Muscle of back (tissue), 11 donors: ENCODE measurements around the gene TLCD3A. TPM values are rescaled to one million over a fixed set of nuclear protein-coding genes. Genes with fewer than 3 reads are reported as not detected.
A peak's percentile ranks its signal among the peaks of the same experiment; 100 is the strongest.
"Not testable (repeated sequence)": the region's sequence is repeated elsewhere in the genome, so short reads cannot be mapped to it uniquely, and the experiment has no call there.

Experiments used
- DNase-seq, 3 donors: peaks; one replicate each; pipeline versions ENCODE4 v3.0.0 to v3.0.0-alpha.2; 2013
- polyA plus RNA-seq, 10 donors: library from polyadenylated mRNA; unstranded; fragments of 120-200 nt; gene quantifications; one replicate each; pipeline ENCODE4 v1.2.1, GENCODE V29; 2013; ENCODE audit not compliant: insufficient read length in 10 of 10

The TLCD3A gene
- polyA plus RNA-seq, 10 donors: 14.1 to 29.3 (median 17.7) TPM

- DNase-seq: no peak
These were observed 13.8 kb downstream of the TLCD3A start for GRCh38 chr17:746181-746580.

- DNase-seq: no peak
These were observed 14.6 kb downstream of the TLCD3A start for GRCh38 chr17:746783-747629.

GRCh38 chr17:748604-749003 lies 16.2 kb downstream of the TLCD3A start:
- not testable (repeated sequence) for DNase-seq

GRCh38 chr17:749359-749758 lies 17.0 kb downstream of the TLCD3A start:
- not testable (repeated sequence) for DNase-seq

GRCh38 chr17:750431-751037 lies 18.1 kb downstream of the TLCD3A start:
- no peak for DNase-seq

- DNase-seq: peak in 1 of 3 donors; percentile 21
These were observed 19.0 kb downstream of the TLCD3A start for GRCh38 chr17:751269-752001.

DNA sequence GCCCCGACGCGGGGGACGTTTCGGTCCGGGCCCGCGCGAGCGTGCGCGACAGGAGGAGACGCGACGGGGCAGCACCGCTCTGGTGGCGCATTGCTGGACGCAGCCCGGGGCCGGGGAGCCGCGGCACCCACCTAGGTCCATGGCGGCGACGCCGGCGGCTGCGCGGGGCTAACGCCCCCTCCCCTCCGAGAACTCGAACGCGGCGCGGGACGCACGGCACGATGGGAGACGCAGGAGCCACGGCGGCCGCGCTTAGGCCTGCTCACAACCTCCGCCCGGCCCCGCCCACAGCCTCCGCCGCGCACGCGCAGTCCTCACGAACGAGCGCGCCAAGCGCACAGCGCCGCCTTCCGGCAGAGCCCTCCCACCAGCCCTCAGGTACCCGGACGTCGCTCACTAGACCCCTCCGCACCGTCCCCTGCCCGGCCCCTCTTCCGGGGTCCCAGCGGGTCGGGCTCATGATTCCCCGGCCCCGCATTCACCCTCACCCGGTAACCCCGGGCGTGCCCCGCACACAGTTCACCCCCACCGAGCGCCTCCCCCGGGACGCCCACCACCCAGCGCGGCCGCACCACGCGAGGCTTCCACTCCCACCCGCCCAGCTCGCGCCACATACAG lies 19.7 kb downstream of the TLCD3A start, which contains the start of gene GEMIN4:
Gene GEMIN4, minus strand, starts transcription at position 263 of the 618 bp plus-strand sequence. Its CDS starts 122 bp downstream, at position 141.
- DNase-seq: peak; percentile 88 to 97 (median 96)

DNA sequence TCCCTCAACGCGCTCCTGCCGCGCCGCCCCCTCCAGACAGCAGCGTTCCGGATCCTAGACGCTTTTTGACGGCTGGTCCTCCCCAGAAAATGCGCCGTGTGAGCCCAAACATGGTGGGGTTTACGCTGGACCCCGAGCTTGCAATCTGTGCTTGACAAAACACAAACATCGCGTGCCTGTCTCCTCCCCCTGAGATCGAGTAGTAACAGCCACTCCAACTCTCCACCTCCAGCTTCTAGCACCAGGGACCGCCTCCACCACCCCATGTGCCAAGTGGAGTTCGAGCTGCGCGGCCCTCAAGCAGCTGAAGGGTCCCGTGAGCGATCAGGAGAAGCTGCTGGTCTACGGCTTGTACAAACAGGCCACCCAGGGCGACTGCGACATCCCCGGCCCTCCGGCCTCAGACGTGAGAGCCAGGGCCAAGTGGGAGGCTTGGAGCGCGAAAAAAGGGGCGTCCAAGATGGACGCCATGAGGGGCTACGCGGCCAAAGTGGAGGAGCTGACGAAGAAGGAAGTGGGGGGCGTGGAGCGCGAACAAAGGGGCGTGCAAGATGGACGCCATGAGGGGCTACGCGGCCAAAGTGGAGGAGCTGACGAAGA lies 20.3 kb downstream of the TLCD3A start:
- peak; percentile 70 to 90 (median 76) for DNase-seq

DNA sequence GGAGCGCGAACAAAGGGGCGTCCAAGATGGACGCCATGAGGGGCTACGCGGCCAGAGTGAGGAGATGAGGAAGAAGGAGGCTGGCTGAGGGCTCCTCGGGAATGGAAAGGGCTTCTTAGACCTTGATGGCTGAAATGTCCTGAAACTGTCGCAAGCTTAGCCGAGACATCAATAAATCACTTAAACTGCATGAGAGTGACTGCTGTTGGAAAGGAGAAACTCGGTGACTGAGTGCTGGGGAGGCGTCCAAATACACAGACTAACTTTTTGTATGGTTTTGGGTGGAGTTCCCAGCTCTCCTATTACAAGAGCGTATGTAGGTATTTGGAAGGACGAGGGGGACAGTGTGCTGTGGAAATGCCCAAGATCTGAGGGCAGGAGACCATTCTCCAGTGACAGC lies 21.0 kb downstream of the TLCD3A start:
- DNase-seq: peak in 1 of 3 donors; percentile 31

DNA sequence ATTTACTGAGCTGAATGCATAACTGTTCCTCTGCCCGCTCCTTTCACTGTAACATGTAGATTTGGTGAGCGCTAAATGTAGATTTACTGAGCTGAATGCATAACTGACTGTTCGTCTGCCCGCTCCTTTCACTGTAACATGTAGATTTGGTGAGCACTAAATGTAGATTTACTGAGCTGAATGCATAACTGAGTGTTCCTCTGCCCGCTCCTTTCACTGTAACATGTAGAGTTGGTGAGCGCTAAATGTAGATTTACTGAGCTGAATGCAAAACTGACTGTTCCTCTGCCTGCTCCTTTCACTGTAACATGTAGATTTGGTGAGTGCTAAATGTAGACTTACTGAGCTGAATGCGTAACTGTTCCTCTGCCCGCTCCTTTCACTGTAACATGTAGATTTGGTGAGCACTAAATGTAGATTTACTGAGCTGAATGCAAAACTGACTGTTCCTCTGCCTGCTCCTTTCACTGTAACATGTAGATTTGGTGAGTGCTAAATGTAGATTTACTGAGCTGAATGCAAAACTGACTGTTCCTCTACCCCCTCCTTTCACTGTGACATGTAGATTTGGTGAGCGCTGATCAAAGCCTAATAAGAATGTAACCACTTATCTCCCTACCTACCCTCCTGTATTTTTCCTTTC lies 23.0 kb downstream of the TLCD3A start:
- DNase-seq: not testable (repeated sequence)

DNA sequence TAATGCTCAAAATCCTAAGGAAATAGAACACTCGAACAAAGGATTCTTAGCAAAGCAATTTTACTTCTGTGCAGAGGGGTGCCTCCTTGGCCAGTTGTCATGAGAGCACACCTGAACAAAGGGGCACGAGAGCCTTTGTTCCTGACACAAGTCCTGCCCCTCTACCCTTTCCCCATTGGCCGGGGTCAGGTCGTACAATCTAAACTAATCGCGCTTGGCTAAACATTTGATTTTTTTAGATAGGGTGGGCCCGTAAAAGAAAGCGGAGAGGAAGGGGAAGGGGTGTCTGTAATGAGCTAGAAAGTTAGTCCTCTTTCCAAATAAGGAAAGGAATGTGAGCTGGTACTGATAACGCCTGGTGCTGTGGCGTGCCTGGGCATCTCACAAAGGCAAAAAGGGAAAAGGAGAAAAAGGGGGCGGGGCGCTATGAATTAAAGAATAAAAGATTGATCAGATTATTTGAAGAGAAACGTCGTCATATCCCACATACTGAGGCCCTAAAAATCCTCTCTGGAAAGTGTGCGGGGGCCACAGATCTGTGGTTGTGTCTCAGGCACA lies 23.7 kb downstream of the TLCD3A start:
- DNase-seq: not testable (repeated sequence)

- no peak for DNase-seq
These were observed 27.6 kb downstream of the TLCD3A start for GRCh38 chr17:759964-760363.

DNA sequence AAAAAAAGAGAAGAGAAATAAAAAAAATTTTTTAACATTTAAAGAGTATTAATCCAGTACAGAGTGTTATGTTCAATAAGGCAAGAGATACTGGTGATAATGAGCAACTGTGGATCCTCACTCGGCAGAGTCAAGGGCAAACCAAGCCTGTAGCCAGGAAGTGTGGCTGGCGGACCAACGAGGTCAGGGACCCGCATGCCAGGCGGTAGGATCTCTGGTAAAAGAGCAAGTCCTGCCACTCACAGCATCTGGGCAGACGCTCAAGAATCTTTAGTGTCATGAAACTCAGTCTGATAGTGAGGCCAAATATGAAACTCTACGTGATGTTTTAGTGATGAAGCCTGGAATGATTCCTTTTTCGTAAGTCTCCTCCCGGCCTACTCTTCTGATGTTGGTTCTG lies 28.0 kb downstream of the TLCD3A start:
- no peak for DNase-seq

- DNase-seq: no peak
These were observed 34.7 kb downstream of the TLCD3A start for GRCh38 chr17:767076-767475.

DNA sequence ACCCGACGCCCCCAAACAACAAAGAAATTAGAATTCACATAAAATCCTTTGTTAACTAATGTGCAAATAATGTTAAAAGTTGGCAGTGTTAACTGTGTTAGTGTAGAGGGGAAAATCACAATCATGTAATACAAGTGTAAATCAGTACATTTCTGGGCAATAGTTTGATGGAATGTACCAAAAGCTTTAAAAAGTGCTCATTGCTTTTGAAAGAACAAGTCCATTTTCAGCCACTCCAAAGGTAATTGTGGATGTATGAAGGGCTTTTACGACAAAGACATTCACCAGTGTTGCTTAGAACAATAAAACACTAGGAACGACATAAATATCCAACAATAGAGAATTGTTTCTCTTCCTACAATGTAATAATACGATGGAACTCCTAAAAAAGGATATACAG lies 40.6 kb downstream of the TLCD3A start:
- DNase-seq: no peak

DNA sequence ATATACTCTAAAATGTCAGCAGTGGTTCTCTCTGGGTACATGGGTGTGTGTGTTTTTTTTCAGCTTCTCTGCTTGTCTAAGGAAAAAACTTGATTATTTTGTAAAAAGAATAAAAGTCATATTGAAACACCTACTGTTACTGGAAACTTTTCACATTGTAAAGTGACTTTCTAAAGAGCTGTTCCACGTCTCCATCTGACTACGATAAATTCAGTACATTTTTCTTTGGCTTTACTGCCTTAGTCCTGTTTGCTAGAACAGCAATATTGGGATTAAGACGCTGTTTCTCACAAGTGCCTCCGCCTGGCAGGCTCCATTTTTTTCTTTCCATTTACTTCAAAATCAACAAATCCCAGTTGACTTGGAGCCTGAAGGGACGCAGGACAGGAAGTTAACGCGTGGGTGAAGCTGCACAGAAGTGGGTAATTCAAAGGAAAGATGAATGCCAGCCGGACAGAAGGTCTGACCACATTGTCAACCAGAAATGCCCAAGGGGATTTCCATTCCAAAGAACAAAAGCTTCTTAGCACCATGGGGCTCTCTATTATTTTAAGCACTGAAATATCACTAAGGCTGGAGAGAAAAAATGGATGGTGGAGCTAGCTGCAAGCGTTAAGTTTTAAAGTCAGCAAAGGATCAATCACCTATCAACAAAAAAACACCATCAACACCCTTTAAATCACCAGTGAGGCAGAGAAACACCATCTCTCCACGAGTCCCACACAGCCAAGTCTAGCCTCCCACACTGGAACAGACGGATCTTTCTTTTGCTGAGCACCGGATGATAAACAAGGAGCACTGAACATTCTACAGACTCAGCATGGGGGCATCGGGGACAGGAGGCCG lies 41.3 kb downstream of the TLCD3A start:
- no peak for DNase-seq

GRCh38 chr17:774313-774584 lies 41.9 kb downstream of the TLCD3A start:
- no peak for DNase-seq

GRCh38 chr17:778096-778495 lies 45.7 kb downstream of the TLCD3A start:
- DNase-seq: no peak

GRCh38 chr17:781805-782731 lies 49.7 kb downstream of the TLCD3A start, which contains the start of the genes GLOD4 and MRM3:
GLOD4 (minus strand) TSS chr17:782280; CDS start chr17:782255, 25 bp downstream.
MRM3 (plus strand) TSS chr17:782353; CDS start chr17:782379, 26 bp downstream.
- peak; percentile 89 to 98 (median 95) for DNase-seq
